ENCODE data around the gene FXYD3.
"Not testable (repeated sequence)": the region's sequence is repeated elsewhere in the genome, so short reads cannot be mapped to it uniquely, and the experiment has no call there.

The FXYD3 gene

GRCh38 chr19:35143231-35143715, 27.6 kb downstream of the FXYD3 start, which contains the start of gene FXYD7:
TSS of gene FXYD7 (plus strand) at chr19:35143255. CDS start at chr19:35143334, 79 bp downstream.
- no peak for DNase-seq (ENCODE audit: low read depth)

DNA sequence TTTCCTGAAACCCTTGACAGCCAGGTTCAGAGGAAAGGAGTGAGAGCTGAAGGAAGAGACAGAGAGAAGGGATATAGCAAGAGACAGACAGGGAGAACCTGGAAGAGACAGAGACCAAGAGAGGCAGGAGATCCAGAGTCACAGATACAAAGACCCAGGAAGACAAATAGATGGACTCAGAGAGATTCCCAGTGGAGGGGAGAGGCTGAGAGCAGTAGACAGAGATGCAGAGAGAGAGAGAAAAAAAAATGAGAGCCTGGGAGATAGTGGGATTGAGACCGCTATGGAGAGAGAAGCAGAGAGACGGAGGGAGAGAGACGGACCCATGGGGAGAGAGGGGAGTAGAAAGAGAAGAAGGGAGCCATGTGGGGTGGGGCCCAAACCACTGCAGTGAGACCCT, 28.2 kb downstream of the FXYD3 start:
- no peak for DNase-seq (ENCODE audit: low read depth)

- no peak for DNase-seq (ENCODE audit: low read depth)
Measured at GRCh38 chr19:35144259-35144599, 28.6 kb downstream of the FXYD3 start.

DNA sequence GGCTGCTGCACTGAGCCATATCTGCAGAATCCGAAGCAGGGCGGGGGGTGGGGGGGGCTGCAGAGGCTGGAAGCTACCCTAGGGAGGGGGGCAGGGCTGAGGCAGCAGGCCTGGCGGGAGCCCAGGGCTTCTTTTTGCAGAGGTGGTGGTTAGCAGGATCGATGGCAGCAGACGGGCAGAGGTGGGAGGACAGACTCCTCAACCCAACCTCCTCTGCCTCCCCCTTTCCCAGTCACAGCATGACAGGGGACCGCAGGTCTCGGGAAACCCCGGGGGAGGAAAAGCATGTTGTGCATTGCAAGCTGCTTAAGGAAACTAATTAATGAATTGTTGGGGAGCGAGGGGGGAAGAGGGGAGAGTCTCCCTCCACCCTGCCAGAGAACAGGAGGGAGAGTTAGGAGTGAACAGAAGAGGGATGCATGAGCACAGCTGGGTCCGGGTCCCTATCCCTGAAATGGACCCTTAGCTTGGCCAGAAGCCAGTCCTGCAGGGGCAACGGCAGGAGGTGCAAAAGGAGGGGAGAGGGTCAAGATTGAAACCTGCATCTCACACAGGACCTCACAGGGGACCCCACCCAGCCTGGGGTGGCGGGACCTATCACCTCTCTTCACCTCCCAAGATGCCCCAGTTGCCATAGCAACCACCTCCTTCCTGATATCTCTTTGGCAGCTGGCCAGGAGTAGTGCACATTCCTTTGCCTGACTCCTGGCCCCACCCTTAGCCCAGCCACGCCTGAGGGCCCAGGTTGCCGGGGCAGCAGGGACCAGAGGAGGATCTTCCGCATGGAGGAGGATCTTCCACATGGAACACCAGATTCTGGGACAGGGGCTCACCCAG, 29.2 kb downstream of the FXYD3 start:
- DNase-seq (ENCODE audit: low read depth), result no peak

DNA sequence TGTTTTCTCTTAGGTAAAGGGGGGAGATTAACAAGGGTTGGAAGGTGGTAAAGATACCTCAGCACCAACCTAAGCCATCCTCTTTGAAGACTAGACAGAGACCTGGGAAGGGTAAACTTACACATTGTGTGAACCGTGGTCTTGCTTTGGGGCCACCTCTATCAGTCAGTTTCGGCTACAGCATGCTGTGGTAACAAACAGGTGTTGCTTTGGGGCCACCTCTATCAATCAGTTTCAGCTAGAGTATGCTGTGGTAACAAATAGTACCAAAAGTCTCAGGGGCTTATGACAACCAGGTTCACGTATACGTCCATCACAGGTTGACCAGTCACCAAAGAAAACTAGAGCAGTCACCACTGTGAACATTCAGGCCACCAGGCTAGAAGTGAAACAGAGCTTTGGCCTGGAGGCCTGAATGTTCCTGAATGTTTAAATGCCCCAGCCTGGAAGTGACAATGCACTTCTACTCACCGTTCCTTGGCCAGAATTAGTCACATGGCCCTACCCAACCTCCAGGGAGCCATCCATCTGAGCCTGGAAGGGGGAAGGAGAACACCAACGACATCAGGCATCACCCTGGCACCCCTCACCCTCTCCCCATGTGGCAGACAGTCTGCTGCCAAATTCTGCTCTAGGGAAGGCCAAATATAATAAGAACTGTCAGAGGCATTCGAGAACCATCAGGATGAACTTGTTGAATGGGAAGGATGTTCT, 31.3 kb downstream of the FXYD3 start:
- no peak for DNase-seq (ENCODE audit: low read depth)

DNA sequence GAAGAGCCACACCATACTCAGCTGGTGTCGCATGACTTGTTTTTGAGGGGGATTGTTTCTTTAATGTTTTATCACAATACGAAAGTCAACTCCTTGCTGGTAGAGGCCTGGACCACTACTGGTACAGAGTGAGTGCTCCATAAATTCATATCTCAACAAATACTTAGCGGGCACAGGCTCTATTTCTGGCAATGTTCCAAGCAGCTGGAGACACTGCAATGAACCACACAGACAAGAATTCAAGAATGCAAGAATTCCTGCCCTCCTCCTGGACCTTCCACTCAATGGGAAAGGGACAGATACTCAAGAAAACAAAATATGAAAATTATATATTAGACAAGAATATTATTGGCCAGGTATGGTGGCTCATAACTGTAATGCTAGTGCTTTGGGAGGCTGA, 33.8 kb downstream of the FXYD3 start:
- DNase-seq (ENCODE audit: low read depth), result no peak

DNA sequence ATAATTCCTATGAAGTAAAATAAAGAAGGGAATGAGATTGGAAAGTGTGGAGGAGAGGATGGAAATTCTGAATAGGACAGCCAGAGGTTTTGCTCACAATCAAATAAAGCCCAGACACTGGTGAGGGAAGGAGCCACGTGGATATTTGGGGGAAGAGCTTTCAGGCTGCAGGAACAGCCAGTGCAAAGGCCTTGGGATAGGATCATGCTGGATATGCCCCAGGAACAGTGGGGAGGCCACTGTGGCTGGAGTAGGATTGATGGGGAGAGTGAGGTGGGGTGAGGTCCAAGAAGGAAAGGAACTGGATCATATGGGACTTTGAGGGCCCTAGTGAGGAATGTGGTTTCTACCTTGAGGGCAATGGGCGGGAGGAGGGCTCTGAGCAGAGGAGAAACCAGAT, 34.8 kb downstream of the FXYD3 start:
- DNase-seq (ENCODE audit: low read depth), result no peak

GRCh38 chr19:35151273-35152065, 35.8 kb downstream of the FXYD3 start:
- no peak for DNase-seq (ENCODE audit: low read depth)

DNA sequence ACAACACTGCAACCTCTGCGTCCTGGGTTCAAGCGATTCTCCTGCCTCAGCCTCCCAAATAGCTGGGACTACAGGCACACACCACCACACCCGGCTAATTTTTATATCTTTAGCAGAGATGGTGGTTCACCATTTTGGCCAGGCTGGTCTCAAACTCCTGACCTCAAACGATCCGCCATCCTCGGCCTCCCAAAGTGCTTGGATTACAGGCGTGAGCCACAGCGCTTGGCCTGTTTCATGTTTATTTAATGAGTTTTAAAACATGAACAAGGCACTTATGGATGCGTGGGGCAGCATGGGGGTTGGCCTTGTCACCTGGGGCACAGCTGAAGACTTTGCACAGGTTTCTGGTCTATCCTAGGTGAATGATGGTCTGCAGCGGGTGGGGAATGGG, 37.5 kb downstream of the FXYD3 start:
- DNase-seq (ENCODE audit: low read depth), result not testable (repeated sequence)

DNA sequence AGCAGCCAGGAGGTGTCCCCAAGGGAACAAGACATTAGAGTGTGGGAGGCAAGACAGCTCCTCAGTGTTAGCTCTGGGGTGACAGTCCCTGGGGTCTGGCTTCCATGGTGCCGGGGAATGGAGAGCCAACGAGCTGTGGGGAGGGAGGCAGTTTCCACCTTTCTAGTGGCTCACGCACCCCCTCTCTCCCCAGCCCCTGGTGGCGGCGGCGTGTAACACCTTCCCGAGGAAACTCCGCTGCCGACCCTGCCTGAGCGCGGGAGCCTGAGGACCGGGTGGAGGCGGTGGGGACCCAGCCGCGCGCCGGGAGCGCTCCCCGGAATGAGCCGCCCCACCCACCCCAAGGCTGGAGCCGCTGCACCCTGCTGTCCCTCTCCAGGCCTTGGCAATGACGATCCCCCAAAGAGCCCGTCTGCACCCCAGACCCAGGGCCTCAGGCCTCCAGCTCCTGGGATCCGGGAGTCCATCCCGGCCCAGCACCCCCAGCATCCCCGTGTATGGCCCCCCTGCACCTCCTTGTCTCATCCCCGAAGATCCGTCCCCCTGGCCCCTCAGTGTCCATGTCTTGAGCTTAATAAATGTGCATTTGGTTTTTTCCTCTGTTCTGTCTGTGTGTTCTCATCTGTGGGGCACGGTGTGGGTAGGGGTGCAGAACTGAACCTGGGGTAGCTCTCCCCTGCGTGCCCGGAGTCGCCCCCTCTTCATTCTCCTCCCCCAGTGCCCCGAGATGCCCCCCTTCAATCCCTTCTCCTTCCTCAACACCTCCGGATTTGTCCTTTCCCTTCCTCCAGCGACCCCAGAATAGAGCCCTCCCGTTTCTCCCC, 38.3 kb downstream of the FXYD3 start:
- DNase-seq (ENCODE audit: low read depth), result peak; percentile 67

DNA sequence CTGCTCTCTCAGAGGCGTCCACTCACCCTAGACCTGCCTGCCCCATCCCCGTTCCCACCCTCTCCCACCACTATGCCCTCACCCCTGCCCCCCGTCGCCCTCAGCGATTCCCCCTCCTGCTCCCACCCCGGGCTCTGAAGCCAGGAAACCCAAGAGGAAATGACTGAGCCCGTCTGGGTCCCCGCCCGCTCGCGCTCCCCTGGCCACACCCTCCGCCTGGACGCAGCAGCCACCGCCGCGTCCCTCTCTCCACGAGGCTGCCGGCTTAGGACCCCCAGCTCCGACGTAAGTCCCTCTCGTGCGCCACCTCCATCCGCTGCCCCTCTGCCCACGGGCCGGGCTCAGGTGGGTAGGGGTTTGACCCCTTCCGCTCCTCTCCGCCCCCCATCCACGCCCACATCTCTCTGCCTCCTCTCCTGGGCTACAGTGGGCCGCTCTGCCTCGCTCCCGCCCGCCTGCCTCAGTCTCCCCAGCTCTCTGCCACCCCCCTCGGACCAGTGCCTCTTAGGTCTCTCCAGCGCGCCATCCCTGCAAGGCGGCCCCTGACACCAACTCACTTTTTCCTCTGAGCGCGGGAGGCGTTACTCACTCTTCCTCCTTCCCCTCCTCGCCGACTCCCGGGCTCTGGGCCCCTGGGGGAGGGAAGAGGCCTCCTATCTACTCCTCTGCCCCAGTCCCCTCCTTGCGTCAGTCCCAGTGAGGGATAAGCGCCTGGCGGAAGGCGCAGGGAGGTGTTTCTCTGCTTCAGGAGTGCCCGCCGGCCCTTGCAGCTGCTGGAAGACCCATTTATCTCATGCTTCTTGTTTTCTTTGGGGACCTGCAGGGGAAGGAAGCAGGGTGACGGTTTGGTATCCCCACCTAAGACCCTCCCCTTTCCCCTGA, 39.1 kb downstream of the FXYD3 start, which contains the start of gene FXYD5:
TSS of gene FXYD5 (plus strand) at position 211 of the 882 bp plus-strand sequence. CDS start 816 bp downstream, outside the sequence.
- peak; percentile 87 for DNase-seq (ENCODE audit: low read depth)

- no peak for DNase-seq (ENCODE audit: low read depth)
Measured at GRCh38 chr19:35155441-35155840, 39.8 kb downstream of the FXYD3 start.

- DNase-seq (ENCODE audit: low read depth), result no peak
Measured at GRCh38 chr19:35155981-35156672, 40.5 kb downstream of the FXYD3 start.

DNA sequence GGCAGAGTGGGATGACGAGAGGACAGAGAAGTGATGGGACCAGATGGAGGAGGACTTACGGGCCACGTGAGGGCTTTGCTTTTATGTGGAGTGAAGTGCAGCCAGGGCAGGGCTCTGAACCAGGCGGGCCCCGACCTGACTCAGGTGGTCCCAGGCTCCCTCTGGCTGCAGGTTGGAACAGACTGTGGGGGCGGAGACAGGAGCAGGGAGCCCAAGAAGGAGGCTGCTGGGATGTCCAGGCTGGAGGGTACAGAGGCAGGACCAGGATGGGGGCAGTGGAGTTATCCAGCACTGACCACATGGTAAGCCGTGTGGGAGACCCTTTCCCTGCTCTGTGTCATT, 41.0 kb downstream of the FXYD3 start:
- no peak for DNase-seq (ENCODE audit: low read depth)

- DNase-seq (ENCODE audit: low read depth), result no peak
Measured at GRCh38 chr19:35157431-35157830, 41.8 kb downstream of the FXYD3 start.

DNA sequence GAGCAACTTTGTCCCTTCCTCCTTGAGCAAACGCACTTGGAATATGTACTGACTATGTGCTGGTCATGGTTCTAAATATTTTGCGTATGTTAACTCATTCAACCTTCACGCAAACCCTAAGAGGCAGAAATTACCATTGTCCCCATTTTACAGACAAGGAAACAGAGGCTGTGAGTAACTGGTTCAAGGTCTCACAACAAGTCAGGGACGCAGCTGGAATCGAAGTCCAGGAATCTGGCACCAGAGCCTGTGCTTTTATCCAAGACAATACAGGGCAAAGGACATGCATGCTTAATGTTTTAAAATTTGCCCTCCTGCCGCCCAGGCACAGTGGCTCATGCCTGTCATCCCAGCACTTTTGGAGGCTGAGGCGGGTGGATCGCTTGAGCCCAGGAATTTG, 44.0 kb downstream of the FXYD3 start:
- no peak for DNase-seq (ENCODE audit: low read depth)

- no peak for DNase-seq (ENCODE audit: low read depth)
Measured at GRCh38 chr19:35160629-35161433, 45.2 kb downstream of the FXYD3 start.

DNA sequence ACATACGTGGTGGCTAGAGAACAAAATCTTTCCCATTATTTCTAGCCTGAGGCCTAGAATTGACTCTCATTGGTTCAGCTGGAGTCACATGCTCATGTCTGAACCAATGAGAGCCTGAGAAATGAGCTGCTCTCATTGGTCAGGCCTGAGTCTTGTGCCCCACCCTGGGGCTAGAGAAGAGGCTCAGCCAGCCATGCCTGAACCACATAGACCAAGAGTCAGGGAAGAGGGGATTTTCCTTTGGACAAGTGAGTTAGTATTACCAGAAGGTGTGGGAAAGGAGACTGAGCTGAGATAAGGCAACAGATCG, 45.8 kb downstream of the FXYD3 start:
- DNase-seq (ENCODE audit: low read depth), result no peak

Measured in stimulated activated CD4-positive, alpha-beta T cell treated with anti-CD3 and anti-CD28 coated beads, Interleukin-2, amount 100 ng/mL, for 4 hours (primary cell).